ENCODE data around the gene SLITRK5.

The SLITRK5 gene

GRCh38 chr13:87671031-87671752 lies at the start of gene SLITRK5:
Gene SLITRK5 (plus strand): TSS chr13:87671371. CDS start chr13:87675389, 4,018 bp downstream.
- peak; percentile 87 for DNase-seq

- DNase-seq = no peak
Measured at GRCh38 chr13:87622971-87623370, 48.2 kb upstream of the SLITRK5 start.

- no peak for DNase-seq
Measured at GRCh38 chr13:87656306-87656705, 14.9 kb upstream of the SLITRK5 start.

- peak; percentile 61 for DNase-seq
Measured at GRCh38 chr13:87661471-87661870, 9.7 kb upstream of the SLITRK5 start.

GRCh38 chr13:87666831-87667230 lies 4.3 kb upstream of the SLITRK5 start:
- DNase-seq = no peak

GRCh38 chr13:87667686-87668085 lies 3.5 kb upstream of the SLITRK5 start:
- DNase-seq = no peak

- peak; percentile 60 for DNase-seq
Measured at GRCh38 chr13:87669379-87669978, 1.7 kb upstream of the SLITRK5 start.

GRCh38 chr13:87671753-87672605 lies 808 bp downstream of the SLITRK5 start:
- DNase-seq = peak; percentile 40

- no peak for DNase-seq
Measured at GRCh38 chr13:87674247-87674738, 3.1 kb downstream of the SLITRK5 start.

GRCh38 chr13:87675851-87676250 lies 4.7 kb downstream of the SLITRK5 start:
- no peak for DNase-seq

GRCh38 chr13:87676254-87677042 lies 5.3 kb downstream of the SLITRK5 start:
- no peak for DNase-seq

GRCh38 chr13:87677043-87677495 lies 5.9 kb downstream of the SLITRK5 start:
- DNase-seq = no peak

GRCh38 chr13:87677496-87678371 lies 6.6 kb downstream of the SLITRK5 start:
- DNase-seq = peak; percentile 78

GRCh38 chr13:87678372-87678752 lies 7.2 kb downstream of the SLITRK5 start:
- DNase-seq = peak; percentile 47

GRCh38 chr13:87680298-87680697 lies 9.1 kb downstream of the SLITRK5 start:
- DNase-seq = peak; percentile 46

- DNase-seq = no peak
Measured at GRCh38 chr13:87684850-87685742, 13.9 kb downstream of the SLITRK5 start.

GRCh38 chr13:87696458-87696857 lies 25.3 kb downstream of the SLITRK5 start:
- DNase-seq = no peak

GRCh38 chr13:87698268-87698667 lies 27.1 kb downstream of the SLITRK5 start:
- peak; percentile 30 for DNase-seq

- DNase-seq = no peak
Measured at GRCh38 chr13:87709947-87710346, 38.8 kb downstream of the SLITRK5 start.

GRCh38 chr13:87712012-87712411 lies 40.8 kb downstream of the SLITRK5 start:
- no peak for DNase-seq
